ENCODE results near the gene NT5M. TPM values are rescaled to one million over a fixed set of nuclear protein-coding genes. Genes with fewer than 3 reads are reported as not detected.
"Not testable (repeated sequence)": the region's sequence is repeated elsewhere in the genome, so short reads cannot be mapped to it uniquely, and the experiment has no call there.

Gene NT5M
- total RNA-seq, 2 donors from 2014 or later = 0.92 TPM; not detected in 1

DNA sequence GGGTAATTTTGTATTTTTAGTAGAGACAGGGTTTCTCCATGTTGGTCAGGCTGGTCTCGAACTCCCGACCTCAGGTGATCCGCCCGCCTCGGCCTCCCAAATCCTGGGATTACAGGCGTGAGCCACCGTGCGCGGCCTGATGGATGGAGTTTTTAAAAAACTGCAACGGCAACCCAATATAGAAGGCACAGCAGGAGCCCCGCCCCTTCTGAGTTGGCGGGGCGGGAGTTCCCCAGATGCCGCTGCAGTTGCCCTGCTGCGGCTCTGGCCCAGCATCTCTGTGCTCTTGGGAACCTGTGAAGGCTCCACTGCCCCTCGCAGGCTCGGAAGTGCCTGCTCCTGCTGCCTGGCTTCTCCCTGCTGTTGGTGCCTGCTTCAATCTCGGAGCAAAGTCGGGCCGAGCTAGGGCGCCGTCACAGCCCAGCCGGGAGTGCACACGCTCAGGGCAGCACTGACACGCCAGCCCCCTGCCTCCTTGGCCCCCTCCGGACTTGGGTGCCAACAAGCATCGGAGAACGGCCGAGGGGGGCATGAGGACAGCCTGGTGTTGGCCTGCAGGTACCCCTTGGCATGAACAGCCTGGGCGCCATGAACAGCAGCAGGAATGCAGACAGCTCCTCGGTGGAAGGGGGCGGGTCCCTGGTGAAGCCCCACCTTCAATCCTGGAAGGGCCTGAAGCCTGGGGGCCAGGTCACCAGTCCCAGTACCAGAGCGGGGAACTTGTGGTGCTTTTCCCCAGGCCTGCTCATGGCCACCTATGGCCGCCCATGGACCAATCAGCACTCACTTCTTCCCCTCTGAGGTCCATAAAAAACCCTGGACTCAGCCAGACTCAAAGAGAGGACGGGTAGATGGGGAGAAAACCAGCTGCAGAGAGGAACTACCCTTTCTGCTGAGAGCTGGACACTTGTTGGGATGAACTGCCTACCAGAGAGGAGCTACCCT lies 2.3 kb upstream of the NT5M start:
- TF ChIP-seq, protein P1, sequence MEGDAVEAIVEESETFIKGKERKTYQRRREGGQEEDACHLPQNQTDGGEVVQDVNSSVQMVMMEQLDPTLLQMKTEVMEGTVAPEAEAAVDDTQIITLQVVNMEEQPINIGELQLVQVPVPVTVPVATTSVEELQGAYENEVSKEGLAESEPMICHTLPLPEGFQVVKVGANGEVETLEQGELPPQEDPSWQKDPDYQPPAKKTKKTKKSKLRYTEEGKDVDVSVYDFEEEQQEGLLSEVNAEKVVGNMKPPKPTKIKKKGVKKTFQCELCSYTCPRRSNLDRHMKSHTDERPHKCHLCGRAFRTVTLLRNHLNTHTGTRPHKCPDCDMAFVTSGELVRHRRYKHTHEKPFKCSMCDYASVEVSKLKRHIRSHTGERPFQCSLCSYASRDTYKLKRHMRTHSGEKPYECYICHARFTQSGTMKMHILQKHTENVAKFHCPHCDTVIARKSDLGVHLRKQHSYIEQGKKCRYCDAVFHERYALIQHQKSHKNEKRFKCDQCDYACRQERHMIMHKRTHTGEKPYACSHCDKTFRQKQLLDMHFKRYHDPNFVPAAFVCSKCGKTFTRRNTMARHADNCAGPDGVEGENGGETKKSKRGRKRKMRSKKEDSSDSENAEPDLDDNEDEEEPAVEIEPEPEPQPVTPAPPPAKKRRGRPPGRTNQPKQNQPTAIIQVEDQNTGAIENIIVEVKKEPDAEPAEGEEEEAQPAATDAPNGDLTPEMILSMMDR (IDR thresholded peaks at IDR 0.05) = no peak
- H3K27ac ChIP-seq = peak overlapping the region; percentile 51 to 55
- ATAC-seq (ENCODE audit: insufficient number of reproducible peaks, low FRiP score, low read depth) = peak; percentile 45
- H3K4me1 ChIP-seq (ENCODE audit: control insufficient read depth in 1 of 2, low read depth in 2 of 2) = peaks cover 8 to 25% of the 10 kb centered on the region in 2 donors
- no peaks in the 10 kb centered on the region for H3K27me3 ChIP-seq (replicated peaks; ENCODE audit: insufficient read depth)
- no peaks in the 10 kb centered on the region for H3K9me3 ChIP-seq
- H3K36me3 ChIP-seq = no peaks in the 10 kb centered on the region
- peak overlapping the region; percentile 70 for H3K4me3 ChIP-seq
- DNase-seq (ENCODE audit: low spot score) = no peak

DNA sequence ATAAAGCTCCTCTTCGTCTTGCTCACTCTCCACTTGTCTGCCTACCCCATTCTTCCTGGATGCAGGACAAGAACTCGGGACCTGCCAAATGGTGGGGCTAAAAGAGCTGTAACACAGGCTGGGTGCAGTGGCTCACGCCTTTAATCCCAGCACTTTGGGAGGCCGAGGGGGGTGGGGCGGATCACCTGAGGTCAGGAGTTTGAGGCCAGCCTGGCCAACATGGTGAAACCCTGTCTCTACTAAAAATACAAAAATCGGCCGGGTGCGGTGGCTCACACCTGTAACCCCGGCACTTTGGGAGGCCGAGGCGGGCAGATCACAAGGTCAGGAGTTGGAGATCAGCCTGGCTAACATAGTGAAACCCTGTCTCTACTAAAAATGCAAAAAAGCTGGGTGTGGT lies 1.5 kb upstream of the NT5M start:
- H3K4me3 ChIP-seq; H3K9me3 ChIP-seq; H3K36me3 ChIP-seq; H3K27ac ChIP-seq; H3K27me3 ChIP-seq (replicated peaks; ENCODE audit: insufficient read depth); DNase-seq (ENCODE audit: low spot score); ATAC-seq (ENCODE audit: insufficient number of reproducible peaks, low FRiP score, low read depth): not testable (repeated sequence)
- peaks cover 8 to 25% of the 10 kb centered on the region in 2 donors for H3K4me1 ChIP-seq (ENCODE audit: control insufficient read depth in 1 of 2, low read depth in 2 of 2)

DNA sequence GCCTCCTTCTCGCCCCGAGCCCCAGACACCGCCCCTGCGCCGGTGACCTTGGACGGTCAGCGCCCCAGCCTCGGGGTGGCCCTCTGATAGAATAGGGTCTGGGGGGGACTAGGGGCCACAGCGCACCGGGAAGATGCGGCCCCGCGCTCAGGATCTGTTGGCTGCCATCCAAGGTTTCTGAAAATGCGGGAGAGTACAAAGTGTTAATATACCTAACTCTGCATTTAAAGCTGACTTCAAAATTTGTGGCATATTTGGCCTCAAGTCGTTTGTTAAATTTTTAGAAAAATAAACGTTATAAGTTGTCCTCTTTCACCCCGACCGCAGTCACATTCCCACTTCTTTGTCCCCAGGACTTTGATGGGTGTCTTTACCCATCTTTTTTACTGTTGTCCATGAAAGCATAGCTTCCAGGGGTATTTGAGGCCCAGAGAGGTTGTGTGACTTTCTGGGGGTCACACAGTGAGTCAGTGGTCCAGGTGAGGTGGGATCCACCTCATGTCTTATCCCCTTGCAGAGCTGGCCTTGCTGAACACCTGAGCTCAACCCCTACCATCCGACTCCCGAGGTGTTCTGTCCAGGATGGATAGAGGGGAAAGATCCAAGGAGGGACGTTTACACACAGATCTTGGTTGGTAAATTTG lies 796 bp downstream of the NT5M start:
- ATAC-seq (ENCODE audit: insufficient number of reproducible peaks, low FRiP score, low read depth) (no peak), DNase-seq (ENCODE audit: low spot score) (no peak)
- Histone ChIP-seq H3K27ac (no peak overlapping the region), H3K4me1 (ENCODE audit: control insufficient read depth in 1 of 2, low read depth in 2 of 2) (peaks cover 8 to 20% of the 10 kb centered on the region in 2 donors), H3K4me3 (peak overlapping the region; percentile 67), H3K36me3 (no peaks in the 10 kb centered on the region), H3K27me3 (replicated peaks; ENCODE audit: insufficient read depth) (no peaks in the 10 kb centered on the region), H3K9me3 (no peaks in the 10 kb centered on the region)
- TF ChIP-seq, protein P1 (IDR thresholded peaks at IDR 0.05) = no peak

DNA sequence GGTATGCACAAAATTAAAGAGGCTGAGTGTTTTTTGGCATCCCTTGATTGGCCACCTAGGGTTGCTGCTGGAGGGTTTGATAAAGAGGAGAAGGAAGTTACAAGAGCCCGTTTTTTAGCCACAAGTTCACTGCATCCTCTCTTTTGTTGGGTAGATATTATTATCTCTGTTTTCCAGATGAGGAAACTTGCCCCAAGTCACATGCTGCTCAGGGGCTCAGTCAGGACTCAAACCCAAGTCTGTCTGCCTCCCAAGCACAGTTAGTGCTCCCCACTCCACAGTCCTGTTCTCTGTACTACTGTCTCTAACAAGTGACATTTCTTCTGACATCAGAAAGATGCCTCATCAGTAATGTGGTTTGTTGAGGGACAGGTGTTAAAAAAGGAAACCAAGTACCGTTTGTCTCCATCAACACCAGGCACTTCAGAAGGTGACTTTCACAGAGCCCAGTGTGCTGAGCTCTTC lies 1.4 kb downstream of the NT5M start:
- Histone ChIP-seq H3K36me3 (no peaks in the 10 kb centered on the region), H3K27me3 (replicated peaks; ENCODE audit: insufficient read depth) (no peaks in the 10 kb centered on the region), H3K27ac (no peak overlapping the region), H3K4me3 (no peak overlapping the region), H3K9me3 (no peaks in the 10 kb centered on the region), H3K4me1 (ENCODE audit: control insufficient read depth in 1 of 2, low read depth in 2 of 2) (peaks cover 8 to 20% of the 10 kb centered on the region in 2 donors)
- ATAC-seq (ENCODE audit: insufficient number of reproducible peaks, low FRiP score, low read depth) (no peak), DNase-seq (ENCODE audit: low spot score) (no peak)
- TF ChIP-seq, protein P1 (IDR thresholded peaks at IDR 0.05) = no peak

DNA sequence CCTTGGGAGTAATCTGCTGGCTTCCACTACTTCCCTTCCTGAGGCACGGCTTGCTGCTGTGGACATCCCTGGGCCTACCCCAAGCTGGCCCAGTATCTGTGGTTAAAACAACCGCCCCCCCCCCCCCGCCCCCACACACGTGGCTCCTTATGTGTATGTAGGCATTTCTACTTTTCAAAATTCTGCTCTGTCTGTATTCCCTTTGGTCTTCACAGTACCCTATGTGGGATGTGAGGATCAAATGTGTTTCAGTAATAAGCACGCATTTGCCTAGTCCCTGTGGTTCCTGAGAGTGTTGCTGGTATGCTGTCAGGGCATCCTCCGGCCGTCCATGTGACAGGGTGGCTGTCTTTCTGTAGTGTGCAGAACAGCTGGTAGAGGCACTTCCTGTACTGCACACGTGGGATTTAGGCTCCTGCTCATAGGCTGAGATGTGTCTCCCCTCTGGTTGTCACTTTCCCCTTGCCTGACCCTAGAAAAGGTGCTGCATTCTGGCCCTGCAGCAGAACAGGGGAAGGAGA lies 2.2 kb downstream of the NT5M start:
- Histone ChIP-seq H3K36me3 (no peaks in the 10 kb centered on the region), H3K4me1 (ENCODE audit: control insufficient read depth in 1 of 2, low read depth in 2 of 2) (peaks cover 5 to 18% of the 10 kb centered on the region in 2 donors), H3K9me3 (no peaks in the 10 kb centered on the region), H3K27me3 (replicated peaks; ENCODE audit: insufficient read depth) (no peaks in the 10 kb centered on the region), H3K4me3 (no peak overlapping the region), H3K27ac (no peak overlapping the region)
- no peak for DNase-seq (ENCODE audit: low spot score)
- TF ChIP-seq, protein P1 (IDR thresholded peaks at IDR 0.05) = no peak
- ATAC-seq (ENCODE audit: insufficient number of reproducible peaks, low FRiP score, low read depth) = no peak

Measured in thoracic aorta (tissue), 2 donors.